ENCODE data around the gene FZD1. TPM values are rescaled to one million over a fixed set of nuclear protein-coding genes. Genes with fewer than 3 reads are reported as not detected.

The FZD1 gene
- total and polyA plus RNA-seq, 2 donors, result 18.7 to 25.1 TPM

DNA sequence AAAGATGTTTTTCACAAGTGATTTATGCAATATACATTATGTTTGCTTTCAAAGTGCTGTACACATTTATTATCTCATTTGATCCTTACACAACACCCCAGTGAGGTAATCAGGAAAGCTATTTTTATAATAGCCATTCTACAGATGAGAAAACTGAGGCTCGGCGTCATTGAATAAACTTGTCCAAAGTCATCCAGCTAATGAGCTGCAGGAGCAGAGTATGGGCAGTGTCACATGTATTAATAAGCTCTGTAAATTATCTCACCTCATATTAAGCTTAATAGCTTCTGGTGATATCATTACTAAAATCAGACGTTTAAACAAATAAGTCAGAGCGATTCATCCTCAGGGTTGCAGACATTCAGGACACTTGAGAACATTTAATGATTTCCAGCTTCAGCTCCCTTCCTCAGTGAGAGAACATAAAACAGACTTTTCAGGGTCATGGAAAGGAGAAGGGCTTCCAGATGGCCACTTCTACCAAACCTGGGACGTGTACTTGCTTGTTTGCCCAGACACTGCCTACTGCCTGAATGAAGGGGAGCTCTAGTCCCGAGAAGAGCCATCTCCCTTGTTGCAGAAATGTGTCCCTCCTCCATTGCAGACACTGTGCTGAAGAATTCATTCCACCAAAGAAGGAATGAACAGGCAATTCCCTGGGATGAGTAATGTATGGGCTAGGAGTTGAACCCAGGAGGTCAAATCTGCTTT, 20.5 kb upstream of the FZD1 start:
- 75% methylated on average over 6 of the region's 6 CpGs for WGBS
- DNase-seq (ENCODE audit: extremely low spot score), result no peak
- Histone ChIP-seq H3K4me1 (ENCODE audit: insufficient read depth) (no peaks in the 10 kb centered on the region), H3K36me3 (ENCODE audit: insufficient read depth) (no peaks in the 10 kb centered on the region), H3K27ac (ENCODE audit: low read depth) (no peak overlapping the region), H3K4me3 (ENCODE audit: low read depth, low read length) (no peak overlapping the region)

DNA sequence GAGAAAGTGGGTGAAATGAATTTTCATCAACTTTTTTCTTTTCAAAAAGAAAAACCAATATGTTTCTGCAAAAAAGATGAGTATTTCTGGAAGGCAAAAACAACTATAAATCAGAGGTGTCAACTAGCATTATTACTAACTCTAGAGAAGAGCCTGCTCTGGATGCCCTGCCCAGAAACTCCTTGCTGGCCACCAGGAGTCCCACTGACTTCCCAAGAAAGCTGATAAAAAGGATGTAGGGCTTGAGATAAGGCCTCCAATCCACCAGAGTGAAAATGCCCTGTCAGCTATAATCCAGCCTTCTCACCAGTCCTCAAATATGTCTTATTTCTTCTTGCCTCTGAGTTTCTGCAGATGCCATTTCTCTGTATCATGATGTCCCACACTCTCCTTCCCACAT, 16.7 kb upstream of the FZD1 start:
- no peaks in the 10 kb centered on the region for H3K4me1 ChIP-seq (ENCODE audit: insufficient read depth)
- no peak overlapping the region for H3K4me3 ChIP-seq (ENCODE audit: low read depth, low read length)
- H3K27ac ChIP-seq (ENCODE audit: low read depth), result no peak overlapping the region
- no peak for DNase-seq (ENCODE audit: extremely low spot score)
- no peaks in the 10 kb centered on the region for H3K36me3 ChIP-seq (ENCODE audit: insufficient read depth)

DNA sequence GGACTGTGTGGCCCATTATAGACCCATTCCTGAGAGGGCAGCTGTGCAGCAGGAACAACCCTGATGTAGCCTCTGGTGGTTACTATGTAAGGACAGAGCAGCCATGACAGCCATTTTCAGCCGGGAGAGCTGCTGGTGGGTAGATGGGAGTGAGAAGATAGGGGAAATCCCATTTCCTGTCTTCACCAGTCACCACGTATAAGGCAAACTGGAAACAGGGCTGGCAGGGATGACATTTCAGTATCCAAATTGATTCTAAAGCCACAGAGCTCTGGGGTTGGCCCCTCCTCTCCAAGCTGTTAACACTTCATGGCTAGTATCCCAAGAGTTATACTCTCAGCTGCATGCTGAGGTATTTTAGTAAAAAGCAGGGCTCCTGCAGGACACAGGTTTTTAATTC, 15.2 kb upstream of the FZD1 start:
- Histone ChIP-seq H3K27ac (ENCODE audit: low read depth) (no peak overlapping the region), H3K36me3 (ENCODE audit: insufficient read depth) (no peaks in the 10 kb centered on the region), H3K4me3 (ENCODE audit: low read depth, low read length) (no peak overlapping the region), H3K4me1 (ENCODE audit: insufficient read depth) (no peaks in the 10 kb centered on the region)
- WGBS, result 44% methylated on average over 2 of the region's 2 CpGs
- DNase-seq (ENCODE audit: extremely low spot score), result no peak

DNA sequence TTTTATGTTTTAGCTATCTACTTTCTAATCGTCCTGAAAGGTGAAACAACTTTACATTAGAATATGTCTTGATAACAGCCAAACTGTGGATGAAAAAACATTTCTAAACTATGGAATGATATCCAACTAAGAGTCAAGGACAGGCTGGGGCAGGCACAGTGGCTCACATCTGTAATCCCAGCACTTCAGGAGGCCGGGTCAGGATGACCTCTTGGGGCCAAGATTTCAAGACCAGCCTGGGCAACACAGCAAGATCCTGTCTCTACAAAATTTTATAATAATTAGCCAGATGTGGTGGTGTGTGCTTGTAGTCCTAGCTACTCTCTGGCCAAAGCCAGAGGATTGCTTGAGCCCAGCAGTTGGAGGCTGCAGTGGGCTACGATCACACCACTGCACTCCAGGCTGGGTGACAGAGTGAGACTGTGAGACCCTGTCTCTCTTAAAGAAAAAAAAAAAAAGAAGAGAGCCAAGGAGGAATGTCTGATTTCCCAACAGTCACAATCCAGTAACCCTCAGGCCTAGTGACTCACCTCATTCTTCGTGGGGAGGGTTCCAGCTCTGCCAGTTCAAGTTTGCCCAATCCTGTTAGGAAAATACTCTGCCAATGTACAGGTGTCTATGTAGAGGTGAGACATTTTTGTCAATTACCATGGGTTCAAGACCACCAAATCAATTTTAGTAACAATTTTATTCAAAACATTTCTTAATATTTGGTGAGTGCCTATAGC, 14.6 kb upstream of the FZD1 start:
- Histone ChIP-seq H3K4me1 (ENCODE audit: insufficient read depth) (no peaks in the 10 kb centered on the region), H3K36me3 (ENCODE audit: insufficient read depth) (no peaks in the 10 kb centered on the region), H3K27ac (ENCODE audit: low read depth) (no peak overlapping the region), H3K4me3 (ENCODE audit: low read depth, low read length) (no peak overlapping the region)
- no peak for DNase-seq (ENCODE audit: extremely low spot score)
- 82% methylated on average over 4 of the region's 4 CpGs for WGBS

DNA sequence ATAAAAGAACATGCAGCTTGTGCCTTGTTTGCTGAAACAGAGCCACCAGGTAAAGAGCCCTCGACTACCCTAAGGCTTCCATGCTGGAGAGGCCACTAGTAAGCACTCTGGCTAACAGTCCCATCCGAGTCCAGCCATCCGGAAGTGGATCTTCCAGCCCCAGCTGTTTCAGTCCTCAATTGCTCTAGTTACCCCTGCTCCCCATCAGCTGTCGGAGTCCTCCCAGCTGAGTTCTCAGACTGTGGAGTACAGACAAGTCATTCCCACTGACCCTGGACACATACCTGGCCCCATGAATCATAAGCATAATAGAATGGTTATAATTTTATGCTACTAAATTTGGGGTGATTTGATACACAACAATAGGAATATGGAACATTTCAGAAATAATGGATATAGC, 13.5 kb upstream of the FZD1 start:
- WGBS, result 91% methylated on average over 4 of the region's 4 CpGs
- DNase-seq (ENCODE audit: extremely low spot score), result no peak
- no peak overlapping the region for H3K4me3 ChIP-seq (ENCODE audit: low read depth, low read length)
- no peak overlapping the region for H3K27ac ChIP-seq (ENCODE audit: low read depth)
- no peaks in the 10 kb centered on the region for H3K4me1 ChIP-seq (ENCODE audit: insufficient read depth)
- H3K36me3 ChIP-seq (ENCODE audit: insufficient read depth), result no peaks in the 10 kb centered on the region

DNA sequence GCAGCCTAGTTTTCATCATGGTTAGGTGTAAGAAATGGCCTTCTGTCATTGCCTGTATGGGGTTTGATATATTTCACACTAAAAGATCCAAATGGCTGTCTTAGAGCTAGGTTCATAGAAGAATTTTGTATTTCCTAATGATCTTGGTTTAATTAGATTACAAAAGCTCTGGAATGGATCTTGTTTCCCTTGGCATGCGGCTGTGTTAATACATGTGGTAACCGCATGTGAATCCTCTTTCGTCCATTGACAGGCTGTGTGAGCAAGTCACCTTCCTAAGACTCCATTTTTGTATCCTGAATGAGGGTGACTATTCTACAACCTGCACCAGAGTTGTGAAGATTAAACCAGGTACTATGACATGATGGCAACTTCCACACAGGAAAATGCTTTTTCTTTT, 12.4 kb upstream of the FZD1 start:
- no peaks in the 10 kb centered on the region for H3K4me1 ChIP-seq (ENCODE audit: insufficient read depth)
- H3K4me3 ChIP-seq (ENCODE audit: low read depth, low read length), result no peak overlapping the region
- no peak overlapping the region for H3K27ac ChIP-seq (ENCODE audit: low read depth)
- WGBS, result 96% methylated on average over 3 of the region's 3 CpGs
- no peaks in the 10 kb centered on the region for H3K36me3 ChIP-seq (ENCODE audit: insufficient read depth)
- no peak for DNase-seq (ENCODE audit: extremely low spot score)

DNA sequence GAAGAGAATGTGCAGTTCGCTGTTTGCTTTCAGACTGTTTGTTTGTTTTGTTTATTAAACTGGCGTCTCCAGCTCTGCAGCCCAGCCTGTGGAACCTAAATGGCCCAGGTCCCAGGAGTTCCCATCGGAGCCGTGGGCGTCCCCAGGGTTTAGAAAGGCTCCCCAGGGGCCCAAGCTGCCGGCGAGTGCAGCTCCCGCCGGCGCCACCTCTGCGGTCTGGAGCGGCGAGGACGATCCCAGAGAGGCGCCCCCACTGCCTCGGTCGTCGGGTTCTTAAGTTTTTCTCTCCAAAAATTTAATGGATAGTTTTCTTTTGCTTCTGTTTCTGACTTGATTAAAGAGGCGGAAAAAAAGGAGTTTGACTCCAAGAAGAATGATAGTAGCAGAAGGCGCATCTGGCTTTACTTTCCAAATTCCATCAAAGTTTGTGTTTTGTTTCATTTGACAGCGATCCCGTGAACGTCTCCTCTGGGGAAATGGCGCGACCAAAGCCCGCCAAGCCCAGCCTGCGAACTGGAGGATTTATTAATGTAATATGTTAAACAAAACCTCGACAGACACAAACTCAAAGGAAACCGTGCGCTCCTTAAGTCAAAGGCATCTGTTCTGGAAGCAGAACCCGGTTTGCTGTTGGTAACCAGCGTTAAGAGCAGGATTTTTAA, 718 bp upstream of the FZD1 start:
- peak overlapping the region; percentile 39 for H3K4me3 ChIP-seq (ENCODE audit: low read depth, low read length)
- H3K4me1 ChIP-seq (ENCODE audit: insufficient read depth), result no peaks in the 10 kb centered on the region
- H3K27ac ChIP-seq (ENCODE audit: low read depth), result peak overlapping the region; percentile 35
- H3K36me3 ChIP-seq (ENCODE audit: insufficient read depth), result no peaks in the 10 kb centered on the region
- under 1% methylated on average over 32 of the region's 32 CpGs for WGBS
- DNase-seq (ENCODE audit: extremely low spot score), result no peak

DNA sequence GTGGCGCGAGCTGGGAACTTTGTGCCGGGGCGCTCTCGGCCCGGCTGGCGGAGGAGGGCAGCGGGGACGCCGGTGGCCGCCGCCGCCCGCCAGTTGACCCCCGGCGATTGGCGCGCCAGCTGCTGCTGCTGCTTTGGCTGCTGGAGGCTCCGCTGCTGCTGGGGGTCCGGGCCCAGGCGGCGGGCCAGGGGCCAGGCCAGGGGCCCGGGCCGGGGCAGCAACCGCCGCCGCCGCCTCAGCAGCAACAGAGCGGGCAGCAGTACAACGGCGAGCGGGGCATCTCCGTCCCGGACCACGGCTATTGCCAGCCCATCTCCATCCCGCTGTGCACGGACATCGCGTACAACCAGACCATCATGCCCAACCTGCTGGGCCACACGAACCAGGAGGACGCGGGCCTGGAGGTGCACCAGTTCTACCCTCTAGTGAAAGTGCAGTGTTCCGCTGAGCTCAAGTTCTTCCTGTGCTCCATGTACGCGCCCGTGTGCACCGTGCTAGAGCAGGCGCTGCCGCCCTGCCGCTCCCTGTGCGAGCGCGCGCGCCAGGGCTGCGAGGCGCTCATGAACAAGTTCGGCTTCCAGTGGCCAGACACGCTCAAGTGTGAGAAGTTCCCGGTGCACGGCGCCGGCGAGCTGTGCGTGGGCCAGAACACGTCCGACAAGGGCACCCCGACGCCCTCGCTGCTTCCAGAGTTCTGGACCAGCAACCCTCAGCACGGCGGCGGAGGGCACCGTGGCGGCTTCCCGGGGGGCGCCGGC, 870 bp downstream of the FZD1 start:
- WGBS, result under 1% methylated on average over 78 of the region's 78 CpGs
- Histone ChIP-seq H3K4me1 (ENCODE audit: insufficient read depth) (no peaks in the 10 kb centered on the region), H3K36me3 (ENCODE audit: insufficient read depth) (no peaks in the 10 kb centered on the region), H3K4me3 (ENCODE audit: low read depth, low read length) (peak overlapping the region; percentile 79), H3K27ac (ENCODE audit: low read depth) (peak overlapping the region; percentile 93)
- no peak for DNase-seq (ENCODE audit: extremely low spot score)

DNA sequence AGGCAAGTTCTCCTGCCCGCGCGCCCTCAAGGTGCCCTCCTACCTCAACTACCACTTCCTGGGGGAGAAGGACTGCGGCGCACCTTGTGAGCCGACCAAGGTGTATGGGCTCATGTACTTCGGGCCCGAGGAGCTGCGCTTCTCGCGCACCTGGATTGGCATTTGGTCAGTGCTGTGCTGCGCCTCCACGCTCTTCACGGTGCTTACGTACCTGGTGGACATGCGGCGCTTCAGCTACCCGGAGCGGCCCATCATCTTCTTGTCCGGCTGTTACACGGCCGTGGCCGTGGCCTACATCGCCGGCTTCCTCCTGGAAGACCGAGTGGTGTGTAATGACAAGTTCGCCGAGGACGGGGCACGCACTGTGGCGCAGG, 1.4 kb downstream of the FZD1 start:
- Histone ChIP-seq H3K4me1 (ENCODE audit: insufficient read depth) (no peaks in the 10 kb centered on the region), H3K27ac (ENCODE audit: low read depth) (no peak overlapping the region), H3K36me3 (ENCODE audit: insufficient read depth) (no peaks in the 10 kb centered on the region), H3K4me3 (ENCODE audit: low read depth, low read length) (peak overlapping the region; percentile 79)
- no peak for DNase-seq (ENCODE audit: extremely low spot score)
- WGBS, result 11% methylated on average over 31 of the region's 31 CpGs

DNA sequence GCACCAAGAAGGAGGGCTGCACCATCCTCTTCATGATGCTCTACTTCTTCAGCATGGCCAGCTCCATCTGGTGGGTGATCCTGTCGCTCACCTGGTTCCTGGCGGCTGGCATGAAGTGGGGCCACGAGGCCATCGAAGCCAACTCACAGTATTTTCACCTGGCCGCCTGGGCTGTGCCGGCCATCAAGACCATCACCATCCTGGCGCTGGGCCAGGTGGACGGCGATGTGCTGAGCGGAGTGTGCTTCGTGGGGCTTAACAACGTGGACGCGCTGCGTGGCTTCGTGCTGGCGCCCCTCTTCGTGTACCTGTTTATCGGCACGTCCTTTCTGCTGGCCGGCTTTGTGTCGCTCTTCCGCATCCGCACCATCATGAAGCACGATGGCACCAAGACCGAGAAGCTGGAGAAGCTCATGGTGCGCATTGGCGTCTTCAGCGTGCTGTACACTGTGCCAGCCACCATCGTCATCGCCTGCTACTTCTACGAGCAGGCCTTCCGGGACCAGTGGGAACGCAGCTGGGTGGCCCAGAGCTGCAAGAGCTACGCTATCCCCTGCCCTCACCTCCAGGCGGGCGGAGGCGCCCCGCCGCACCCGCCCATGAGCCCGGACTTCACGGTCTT, 1.9 kb downstream of the FZD1 start:
- Histone ChIP-seq H3K4me1 (ENCODE audit: insufficient read depth) (no peaks in the 10 kb centered on the region), H3K27ac (ENCODE audit: low read depth) (no peak overlapping the region), H3K36me3 (ENCODE audit: insufficient read depth) (no peaks in the 10 kb centered on the region), H3K4me3 (ENCODE audit: low read depth, low read length) (peak overlapping the region; percentile 79)
- DNase-seq (ENCODE audit: extremely low spot score), result no peak
- 33% methylated on average over 43 of the region's 43 CpGs for WGBS

DNA sequence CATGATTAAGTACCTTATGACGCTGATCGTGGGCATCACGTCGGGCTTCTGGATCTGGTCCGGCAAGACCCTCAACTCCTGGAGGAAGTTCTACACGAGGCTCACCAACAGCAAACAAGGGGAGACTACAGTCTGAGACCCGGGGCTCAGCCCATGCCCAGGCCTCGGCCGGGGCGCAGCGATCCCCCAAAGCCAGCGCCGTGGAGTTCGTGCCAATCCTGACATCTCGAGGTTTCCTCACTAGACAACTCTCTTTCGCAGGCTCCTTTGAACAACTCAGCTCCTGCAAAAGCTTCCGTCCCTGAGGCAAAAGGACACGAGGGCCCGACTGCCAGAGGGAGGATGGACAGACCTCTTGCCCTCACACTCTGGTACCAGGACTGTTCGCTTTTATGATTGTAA, 2.5 kb downstream of the FZD1 start:
- Histone ChIP-seq H3K36me3 (ENCODE audit: insufficient read depth) (no peaks in the 10 kb centered on the region), H3K4me1 (ENCODE audit: insufficient read depth) (no peaks in the 10 kb centered on the region), H3K4me3 (ENCODE audit: low read depth, low read length) (peak overlapping the region; percentile 79), H3K27ac (ENCODE audit: low read depth) (no peak overlapping the region)
- WGBS, result 32% methylated on average over 20 of the region's 20 CpGs
- no peak for DNase-seq (ENCODE audit: extremely low spot score)

DNA sequence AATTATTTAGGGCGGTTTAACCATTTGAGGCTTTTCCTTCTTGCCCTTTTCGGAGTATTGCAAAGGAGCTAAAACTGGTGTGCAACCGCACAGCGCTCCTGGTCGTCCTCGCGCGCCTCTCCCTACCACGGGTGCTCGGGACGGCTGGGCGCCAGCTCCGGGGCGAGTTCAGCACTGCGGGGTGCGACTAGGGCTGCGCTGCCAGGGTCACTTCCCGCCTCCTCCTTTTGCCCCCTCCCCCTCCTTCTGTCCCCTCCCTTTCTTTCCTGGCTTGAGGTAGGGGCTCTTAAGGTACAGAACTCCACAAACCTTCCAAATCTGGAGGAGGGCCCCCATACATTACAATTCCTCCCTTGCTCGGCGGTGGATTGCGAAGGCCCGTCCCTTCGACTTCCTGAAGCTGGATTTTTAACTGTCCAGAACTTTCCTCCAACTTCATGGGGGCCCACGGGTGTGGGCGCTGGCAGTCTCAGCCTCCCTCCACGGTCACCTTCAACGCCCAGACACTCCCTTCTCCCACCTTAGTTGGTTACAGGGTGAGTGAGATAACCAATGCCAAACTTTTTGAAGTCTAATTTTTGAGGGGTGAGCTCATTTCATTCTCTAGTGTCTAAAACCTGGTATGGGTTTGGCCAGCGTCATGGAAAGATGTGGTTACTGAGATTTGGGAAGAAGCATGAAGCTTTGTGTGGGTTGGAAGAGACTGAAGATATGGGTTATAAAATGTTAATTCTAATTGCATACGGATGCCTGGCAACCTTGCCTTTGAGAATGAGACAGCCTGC, 3.1 kb downstream of the FZD1 start:
- peak overlapping the region; percentile 79 for H3K4me3 ChIP-seq (ENCODE audit: low read depth, low read length)
- WGBS, result 36% methylated on average over 29 of the region's 29 CpGs
- no peaks in the 10 kb centered on the region for H3K4me1 ChIP-seq (ENCODE audit: insufficient read depth)
- DNase-seq (ENCODE audit: extremely low spot score), result no peak
- no peaks in the 10 kb centered on the region for H3K36me3 ChIP-seq (ENCODE audit: insufficient read depth)
- no peak overlapping the region for H3K27ac ChIP-seq (ENCODE audit: low read depth)

DNA sequence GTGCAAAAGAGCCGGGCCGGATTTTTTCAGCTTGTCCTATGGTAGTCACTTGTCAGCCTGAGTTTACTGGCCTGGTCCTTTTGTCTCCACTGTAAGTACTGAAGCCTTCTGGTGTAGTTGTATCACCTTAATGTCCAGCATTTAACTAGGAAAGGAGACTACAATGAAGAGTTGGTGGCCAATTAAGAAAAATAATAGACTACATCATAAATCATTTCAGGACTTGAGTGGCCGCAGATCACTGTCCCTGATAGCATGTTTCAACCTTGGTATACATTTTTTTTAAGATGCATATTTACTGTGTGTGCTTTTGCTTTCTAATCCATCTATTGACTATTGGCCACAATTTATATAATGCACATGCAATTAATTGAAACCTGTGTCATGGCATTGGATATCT, 6.1 kb downstream of the FZD1 start:
- Histone ChIP-seq H3K36me3 (ENCODE audit: insufficient read depth) (no peaks in the 10 kb centered on the region), H3K27ac (ENCODE audit: low read depth) (no peak overlapping the region), H3K4me1 (ENCODE audit: insufficient read depth) (no peaks in the 10 kb centered on the region), H3K4me3 (ENCODE audit: low read depth, low read length) (no peak overlapping the region)
- 80% methylated on average over 3 of the region's 3 CpGs for WGBS
- no peak for DNase-seq (ENCODE audit: extremely low spot score)

Measured in urinary bladder (tissue), 4 donors.